Transverse colon (tissue), 4 donors: ENCODE results near the gene INTS2. TPM values are rescaled to one million over a fixed set of nuclear protein-coding genes. Genes with fewer than 3 reads are reported as not detected.

ENCODE experiments used
- DNase-seq: peaks from one replicate; pipeline ENCODE4 v3.0.0-alpha.2; 2019
- H3K27ac ChIP-seq, 4 donors: fragments of 200-600 bp; sonication (generic); 2 replicates each; pipeline ENCODE4 v1.5.1; 2016 to 2018; ENCODE audit warnings: inconsistent platforms in 4 of 4
- H3K27me3 ChIP-seq: fragments of 200-600 bp; sonication (generic); 2 replicates; pipeline ENCODE4 v1.5.1; 2017; ENCODE audit warnings: inconsistent platforms
- H3K36me3 ChIP-seq, 4 donors: fragments of 200-600 bp; sonication (generic); 2 replicates each; pipeline ENCODE4 v1.5.1; 2017 to 2019; ENCODE audit warnings: inconsistent platforms in 4 of 4
- H3K4me1 ChIP-seq, 4 donors: fragments of 200-600 bp; sonication (generic); 2 replicates each; pipeline ENCODE4 v1.5.1; 2017 to 2020; ENCODE audit warnings: inconsistent platforms in 4 of 4
- H3K4me3 ChIP-seq, 4 donors: fragments of 200-600 bp; sonication (generic); 1 replicate in 1 of 4; 2 replicates in 3 of 4; pipeline versions ENCODE4 v1.5.1 to v1.6.1; 2017 to 2019; ENCODE audit warnings: inconsistent platforms in 4 of 4
- H3K9me3 ChIP-seq, 2 donors: fragments of 200-600 bp; sonication (generic); 2 replicates each; pipeline ENCODE4 v1.5.1; 2017 to 2019; ENCODE audit warnings: inconsistent platforms in 2 of 2
- EP300 ChIP-seq: sonication (generic); formaldehyde crosslinking; IDR thresholded peaks from one replicate; pipeline ENCODE4 v1.6.1; 2017; ENCODE audit warnings: antibody characterized with exemption, low read depth
- POLR2A ChIP-seq: fragments of 450-650 bp; IDR thresholded peaks from one replicate; pipeline ENCODE4 v1.6.1; 2016; ENCODE audit warnings: antibody characterized with exemption, mild to moderate bottlenecking, moderate library complexity
- POLR2AphosphoS5 ChIP-seq, 3 donors: sonication (generic); formaldehyde crosslinking; IDR thresholded peaks; one replicate each; pipeline ENCODE4 v1.6.1; 2016; ENCODE audit warnings: antibody characterized with exemption in 3 of 3
- WGBS, 2 donors: methylation state at CpG; one replicate each; pipeline ENCODE4 v1.1.5; 2018; ENCODE audit warnings: low coverage in 1 of 2; 5-methylcytosine and 5-hydroxymethylcytosine counted together
- in situ Hi-C, 4 donors: fragments of 200-750 bp; cut with MboI; loops; one replicate each; pipeline versions ENCODE4 v1.15.0 to v1.15.1; 2017; ENCODE audit warnings: low sequenced_read_pairs in 3 of 4, low pct_ligation_motif_present in 1 of 4, low pct_unique_long_range_greater_than_20kb in 1 of 4
- intact Hi-C: fragments of 100-400 bp; cut with DNase I; formaldehyde crosslinking; loops from one replicate; pipeline ENCODE4 v1.15.1; 2023; ENCODE audit warnings: low total_unique reads
- total RNA-seq, 4 donors: library from RNA; depleted of rRNA; stranded (reverse); fragments of >200 nt; gene quantifications; one replicate each; pipeline ENCODE4 v1.1.0, GENCODE V29; 2016
- TF ChIP-seq, protein P1 (sequence below), 5 experiments: fragments of 200-600 bp in 3 of 5; fragments of 450-650 bp in 2 of 5; sonication (generic) in 3 of 5; IDR thresholded peaks; 1 replicate in 2 of 5; 2 replicates in 3 of 5; pipeline ENCODE4 v1.5.1; 2016 to 2017; ENCODE audit warnings: antibody characterized with exemption in 5 of 5, inconsistent platforms in 3 of 5, mild to moderate bottlenecking in 2 of 5, moderate library complexity in 1 of 5

The INTS2 gene
- total RNA-seq, 4 donors from 2014 or later, result 1.9 to 17.7 (median 7.9) TPM

DNA sequence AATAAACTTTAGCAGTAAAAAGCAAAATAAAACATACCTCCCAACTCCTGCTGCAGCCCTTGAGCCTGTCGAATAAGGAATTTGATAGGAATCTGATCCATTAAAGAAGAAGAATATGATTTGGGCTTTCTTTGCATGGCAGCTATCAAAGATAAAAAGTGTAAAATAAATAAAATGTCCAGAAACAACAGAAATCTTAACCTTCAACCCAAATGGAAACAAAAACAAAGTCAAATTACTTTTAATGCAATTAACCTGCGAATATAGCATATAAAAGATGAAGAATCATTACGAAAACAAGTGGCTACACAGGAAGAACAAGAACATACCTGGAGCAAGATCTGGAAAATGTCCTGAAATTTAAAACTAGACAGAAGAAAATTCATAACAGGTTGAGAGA lies 42.9 kb downstream of the INTS2 start:
- Histone ChIP-seq H3K27ac (no peak overlapping the region), H3K4me3 (no peak overlapping the region), H3K9me3 (no peaks in the 10 kb centered on the region), H3K36me3 (peaks cover 0 to 37% (median 4%) of the 10 kb centered on the region in 4 donors), H3K4me1 (no peaks in the 10 kb centered on the region), H3K27me3 (no peaks in the 10 kb centered on the region)
- intact Hi-C loops, result no loop called here
- in situ Hi-C loops, result no loop called here
- no peak for DNase-seq
- WGBS, 2 donors, result 93 to 100% methylated on average over 3 of the region's 3 CpGs
- TF ChIP-seq POLR2AphosphoS5 (IDR thresholded peaks at IDR 0.05) (no peak), POLR2A (no peak), EP300 (no peak)
- TF ChIP-seq, protein P1, sequence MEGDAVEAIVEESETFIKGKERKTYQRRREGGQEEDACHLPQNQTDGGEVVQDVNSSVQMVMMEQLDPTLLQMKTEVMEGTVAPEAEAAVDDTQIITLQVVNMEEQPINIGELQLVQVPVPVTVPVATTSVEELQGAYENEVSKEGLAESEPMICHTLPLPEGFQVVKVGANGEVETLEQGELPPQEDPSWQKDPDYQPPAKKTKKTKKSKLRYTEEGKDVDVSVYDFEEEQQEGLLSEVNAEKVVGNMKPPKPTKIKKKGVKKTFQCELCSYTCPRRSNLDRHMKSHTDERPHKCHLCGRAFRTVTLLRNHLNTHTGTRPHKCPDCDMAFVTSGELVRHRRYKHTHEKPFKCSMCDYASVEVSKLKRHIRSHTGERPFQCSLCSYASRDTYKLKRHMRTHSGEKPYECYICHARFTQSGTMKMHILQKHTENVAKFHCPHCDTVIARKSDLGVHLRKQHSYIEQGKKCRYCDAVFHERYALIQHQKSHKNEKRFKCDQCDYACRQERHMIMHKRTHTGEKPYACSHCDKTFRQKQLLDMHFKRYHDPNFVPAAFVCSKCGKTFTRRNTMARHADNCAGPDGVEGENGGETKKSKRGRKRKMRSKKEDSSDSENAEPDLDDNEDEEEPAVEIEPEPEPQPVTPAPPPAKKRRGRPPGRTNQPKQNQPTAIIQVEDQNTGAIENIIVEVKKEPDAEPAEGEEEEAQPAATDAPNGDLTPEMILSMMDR (IDR thresholded peaks at IDR 0.05), result no peak

DNA sequence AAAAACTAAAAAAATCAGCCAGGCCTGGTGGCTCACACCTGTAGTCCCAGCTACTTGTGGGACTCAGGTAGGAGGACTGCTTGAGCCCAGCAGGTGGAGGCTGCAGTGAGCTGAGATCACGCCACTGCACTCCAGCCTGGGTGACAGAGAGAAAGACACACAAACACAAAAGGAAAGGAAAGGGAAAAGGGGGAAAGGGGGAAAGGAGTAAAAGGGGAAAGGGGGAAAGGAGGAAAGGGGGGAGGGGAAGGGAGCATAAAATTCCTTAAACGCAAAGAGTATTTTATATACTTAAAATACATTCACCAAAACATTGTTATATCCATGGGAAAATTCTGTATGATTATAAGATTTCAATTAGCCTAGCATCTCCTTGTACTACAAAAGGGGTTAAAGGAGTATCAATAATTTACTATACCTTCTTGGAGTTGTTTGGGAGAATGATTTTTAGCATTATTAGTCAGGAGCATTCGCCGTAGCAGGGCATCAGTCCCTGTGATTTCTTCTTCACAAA lies 47.1 kb downstream of the INTS2 start:
- intact Hi-C loops (no loop called here), in situ Hi-C loops (no loop called here)
- Histone ChIP-seq H3K9me3 (no peaks in the 10 kb centered on the region), H3K4me3 (no peak overlapping the region), H3K36me3 (peaks cover 0 to 50% (median 3%) of the 10 kb centered on the region in 4 donors), H3K4me1 (no peaks in the 10 kb centered on the region), H3K27me3 (no peaks in the 10 kb centered on the region), H3K27ac (no peak overlapping the region)
- no peak for DNase-seq
- no peak for TF ChIP-seq POLR2A
- TF ChIP-seq EP300, result no peak
- TF ChIP-seq, protein P1 (IDR thresholded peaks at IDR 0.05), result no peak
- TF ChIP-seq POLR2AphosphoS5 (IDR thresholded peaks at IDR 0.05), result no peak
- WGBS, 2 donors, result 94 to 100% methylated on average over 3 to 4 of the region's 4 CpGs

DNA sequence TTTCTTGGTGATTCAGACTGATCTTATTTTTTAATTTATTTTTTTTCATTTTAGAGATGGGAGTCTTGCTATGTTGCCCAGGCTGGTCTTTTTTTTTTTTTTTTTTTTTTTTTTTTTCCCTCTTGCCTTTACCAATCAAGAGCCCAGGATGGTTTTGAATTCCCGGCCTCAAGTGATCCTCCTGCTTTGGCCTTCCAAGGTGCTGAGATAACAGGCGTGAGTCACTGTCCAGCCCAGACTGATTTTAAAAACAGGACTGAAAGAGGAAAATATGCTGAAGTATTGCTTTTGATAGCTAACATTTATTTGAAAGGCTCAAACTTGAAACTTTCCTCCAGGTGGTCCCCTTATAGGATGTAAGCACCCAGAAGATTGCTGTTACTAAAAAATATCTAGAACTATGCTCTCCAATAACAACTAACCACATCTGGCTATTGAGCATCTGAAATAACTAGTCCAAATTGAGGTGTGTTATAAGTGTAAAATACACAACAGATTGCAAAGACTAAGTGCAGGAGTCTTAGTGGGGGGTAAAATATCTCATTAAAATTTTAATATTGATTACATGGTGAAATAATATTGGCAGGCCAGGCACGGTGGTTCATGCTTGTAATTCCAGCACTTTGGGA lies 48.7 kb downstream of the INTS2 start:
- H3K4me3 ChIP-seq, result no peak overlapping the region
- H3K27me3 ChIP-seq, result no peaks in the 10 kb centered on the region
- DNase-seq, result no peak
- WGBS, 2 donors, result 95 to 100% methylated on average over 1 to 3 of the region's 3 CpGs
- intact Hi-C loops, result no loop called here
- no peaks in the 10 kb centered on the region for H3K4me1 ChIP-seq
- no peak for TF ChIP-seq EP300
- no peak for TF ChIP-seq POLR2AphosphoS5 (IDR thresholded peaks at IDR 0.05)
- no peak for TF ChIP-seq POLR2A
- TF ChIP-seq, protein P1 (IDR thresholded peaks at IDR 0.05), result no peak
- peaks cover 0 to 48% (median 3%) of the 10 kb centered on the region in 4 donors for H3K36me3 ChIP-seq
- H3K9me3 ChIP-seq, result no peaks in the 10 kb centered on the region
- in situ Hi-C loops, result no loop called here
- no peak overlapping the region for H3K27ac ChIP-seq

DNA sequence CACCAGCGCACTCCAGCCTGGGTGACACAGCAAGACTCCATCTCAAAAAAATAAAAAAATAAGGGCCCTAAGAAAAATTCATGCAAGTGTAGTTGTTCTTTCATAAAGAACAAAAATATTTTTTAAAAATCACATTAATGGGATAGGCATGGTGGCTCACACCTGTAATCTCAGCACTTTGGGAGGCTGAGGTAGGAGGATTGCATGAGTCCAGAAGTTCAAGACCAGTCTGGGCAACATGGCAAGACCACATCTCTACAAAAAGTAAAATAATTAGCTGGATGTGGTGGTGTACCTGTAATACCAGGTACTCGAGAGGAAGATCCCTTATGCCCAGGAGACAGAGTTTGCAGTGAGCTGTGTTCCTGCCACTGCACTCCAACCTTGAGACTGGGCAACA lies 49.3 kb downstream of the INTS2 start:
- H3K27ac ChIP-seq, result no peak overlapping the region
- H3K36me3 ChIP-seq, result peaks cover 0 to 43% (median 3%) of the 10 kb centered on the region in 4 donors
- in situ Hi-C loops, result no loop called here
- DNase-seq, result no peak
- H3K27me3 ChIP-seq, result no peaks in the 10 kb centered on the region
- no peak overlapping the region for H3K4me3 ChIP-seq
- H3K4me1 ChIP-seq, result no peaks in the 10 kb centered on the region
- H3K9me3 ChIP-seq, result no peaks in the 10 kb centered on the region
- WGBS, 2 donors, result 98 to 100% methylated on average over 2 of the region's 2 CpGs
- intact Hi-C loops, result no loop called here
- TF ChIP-seq, protein P1 (IDR thresholded peaks at IDR 0.05), result no peak
- TF ChIP-seq EP300, result no peak
- no peak for TF ChIP-seq POLR2AphosphoS5 (IDR thresholded peaks at IDR 0.05)
- TF ChIP-seq POLR2A, result no peak
